Measurements from ENCODE around the gene FOXRED2.
A peak's percentile ranks its signal among the peaks of the same experiment; 100 is the strongest.

FOXRED2 gene

DNA sequence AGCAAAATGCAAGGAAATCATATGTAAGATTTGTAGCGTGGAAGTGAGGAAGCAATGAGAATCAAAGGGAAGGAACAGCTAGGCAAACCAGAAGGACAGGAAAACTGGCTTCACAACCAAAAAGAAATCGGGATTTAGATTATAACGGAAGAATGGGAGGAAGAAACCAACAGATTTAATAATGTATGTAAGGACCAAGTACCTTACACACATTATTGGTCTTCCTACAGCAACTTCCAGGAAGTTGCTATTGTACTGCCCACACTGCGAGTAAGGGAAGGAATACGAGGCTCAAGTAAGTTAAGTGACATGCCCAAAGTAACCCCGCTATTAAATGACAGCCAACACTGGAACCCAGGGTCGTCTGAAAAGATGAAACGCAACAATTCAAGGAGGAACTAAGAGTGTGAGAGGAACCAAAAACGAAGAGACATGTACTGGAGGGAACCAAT, 25.9 kb downstream of the FOXRED2 start:
- H3K4me1 ChIP-seq (ENCODE audit: insufficient read depth, insufficient read length): peaks cover 2% of the 10 kb centered on the region
- H3K4me3 ChIP-seq (ENCODE audit: insufficient read length, low read depth): peak overlapping the region; percentile 67
- TF ChIP-seq ZNF274 (IDR thresholded peaks at IDR 0.05; ENCODE audit: low read depth, low read length) (no peak), YY1 (IDR thresholded peaks at IDR 0.05; ENCODE audit: insufficient read depth, insufficient read length) (no peak), SUZ12 (IDR thresholded peaks at IDR 0.05; ENCODE audit: extremely low read depth, insufficient read depth, insufficient read length) (no peak)
- H3K36me3 ChIP-seq (ENCODE audit: insufficient read depth, insufficient read length, low read length): peaks cover 27% of the 10 kb centered on the region
- peak overlapping the region; percentile 76 for H3K9ac ChIP-seq (ENCODE audit: insufficient read length, low read depth)
- DNase-seq (ENCODE audit: low read depth, low spot score): no peak
- no peaks in the 10 kb centered on the region for H3K9me3 ChIP-seq (ENCODE audit: insufficient read depth, low read length)
- no peaks in the 10 kb centered on the region for H3K27me3 ChIP-seq (ENCODE audit: insufficient read depth, insufficient read length)

DNA sequence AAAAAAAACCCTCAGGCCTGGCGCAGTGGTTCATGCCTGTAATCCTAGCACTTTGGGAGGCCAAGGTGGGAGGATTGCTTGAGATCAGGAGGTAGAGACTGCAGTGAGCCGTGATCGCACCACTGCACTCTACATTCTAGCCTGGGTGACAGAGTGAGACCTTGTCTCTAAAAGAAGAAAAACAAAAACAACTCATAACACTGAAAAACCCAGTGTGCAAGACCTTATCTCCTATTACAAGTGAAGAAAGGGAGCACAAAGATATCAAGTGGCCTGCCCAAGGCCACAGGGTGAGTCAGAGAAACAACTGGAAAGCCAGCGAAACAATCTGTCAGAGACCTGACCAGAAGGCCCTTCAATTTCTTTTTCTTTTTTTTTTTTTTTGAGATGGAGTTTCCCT, 27.9 kb downstream of the FOXRED2 start:
- H3K4me3 ChIP-seq (ENCODE audit: insufficient read length, low read depth): no peak overlapping the region
- no peak for DNase-seq (ENCODE audit: low read depth, low spot score)
- peaks cover 3% of the 10 kb centered on the region for H3K4me1 ChIP-seq (ENCODE audit: insufficient read depth, insufficient read length)
- no peak overlapping the region for H3K9ac ChIP-seq (ENCODE audit: insufficient read length, low read depth)
- H3K36me3 ChIP-seq (ENCODE audit: insufficient read depth, insufficient read length, low read length): peaks cover 45% of the 10 kb centered on the region
- no peak for TF ChIP-seq SUZ12 (IDR thresholded peaks at IDR 0.05; ENCODE audit: extremely low read depth, insufficient read depth, insufficient read length)
- no peaks in the 10 kb centered on the region for H3K27me3 ChIP-seq (ENCODE audit: insufficient read depth, insufficient read length)
- H3K9me3 ChIP-seq (ENCODE audit: insufficient read depth, low read length): no peaks in the 10 kb centered on the region

DNA sequence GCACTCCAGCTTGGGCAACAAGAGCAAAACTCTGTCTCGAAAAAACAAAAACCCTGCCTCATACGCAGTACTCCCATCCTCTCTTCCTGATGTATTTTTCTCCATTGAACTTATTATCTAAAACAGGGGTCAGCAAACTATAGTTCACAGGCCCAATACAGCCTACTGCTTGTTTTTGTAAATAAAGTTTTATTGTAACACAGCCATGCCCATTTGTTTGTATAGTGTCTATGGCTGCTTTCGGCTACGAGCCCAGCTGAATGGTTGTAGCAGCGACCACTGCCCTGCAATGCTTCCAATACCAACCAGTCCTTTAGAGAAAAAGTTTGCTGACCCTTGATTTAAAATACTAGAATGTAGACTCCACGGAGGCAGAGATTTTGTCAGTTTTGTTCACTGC, 31.5 kb downstream of the FOXRED2 start:
- no peaks in the 10 kb centered on the region for H3K9me3 ChIP-seq (ENCODE audit: insufficient read depth, low read length)
- peaks cover 62% of the 10 kb centered on the region for H3K36me3 ChIP-seq (ENCODE audit: insufficient read depth, insufficient read length, low read length)
- DNase-seq (ENCODE audit: low read depth, low spot score): no peak
- H3K27me3 ChIP-seq (ENCODE audit: insufficient read depth, insufficient read length): no peaks in the 10 kb centered on the region
- TF ChIP-seq SUZ12 (IDR thresholded peaks at IDR 0.05; ENCODE audit: extremely low read depth, insufficient read depth, insufficient read length): no peak
- TF ChIP-seq YY1 (IDR thresholded peaks at IDR 0.05; ENCODE audit: insufficient read depth, insufficient read length): no peak
- TF ChIP-seq ZNF274 (IDR thresholded peaks at IDR 0.05; ENCODE audit: low read depth, low read length): no peak
- H3K4me1 ChIP-seq (ENCODE audit: insufficient read depth, insufficient read length): peaks cover 1% of the 10 kb centered on the region
- no peak overlapping the region for H3K4me3 ChIP-seq (ENCODE audit: insufficient read length, low read depth)
- H3K9ac ChIP-seq (ENCODE audit: insufficient read length, low read depth): no peak overlapping the region

DNA sequence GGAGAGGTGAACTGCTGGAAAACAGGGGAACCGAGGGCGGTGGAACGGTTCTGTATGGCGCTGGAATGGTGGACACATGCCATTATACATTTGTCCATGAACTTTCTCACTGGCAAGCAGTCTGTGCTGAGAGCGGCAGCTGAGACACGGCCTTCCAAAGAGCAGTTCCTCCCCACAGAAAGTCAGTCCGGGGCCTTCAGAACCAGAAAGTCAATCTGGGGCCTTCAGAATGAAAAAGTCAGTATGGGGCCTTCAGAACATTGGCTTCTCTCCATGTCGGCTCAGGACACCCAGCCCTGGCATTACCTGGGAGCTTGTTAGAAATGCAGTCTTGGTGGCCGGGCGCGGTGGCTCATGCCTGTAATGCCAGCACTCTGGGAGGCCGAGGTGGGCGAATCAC, 34.2 kb downstream of the FOXRED2 start:
- Histone ChIP-seq H3K4me3 (ENCODE audit: insufficient read length, low read depth) (no peak overlapping the region), H3K4me1 (ENCODE audit: insufficient read depth, insufficient read length) (peaks cover 4% of the 10 kb centered on the region), H3K36me3 (ENCODE audit: insufficient read depth, insufficient read length, low read length) (peaks cover 56% of the 10 kb centered on the region), H3K9me3 (ENCODE audit: insufficient read depth, low read length) (no peaks in the 10 kb centered on the region), H3K9ac (ENCODE audit: insufficient read length, low read depth) (no peak overlapping the region), H3K27me3 (ENCODE audit: insufficient read depth, insufficient read length) (no peaks in the 10 kb centered on the region)
- DNase-seq (ENCODE audit: low read depth, low spot score): no peak
- TF ChIP-seq ZNF274 (IDR thresholded peaks at IDR 0.05; ENCODE audit: low read depth, low read length) (no peak), SUZ12 (IDR thresholded peaks at IDR 0.05; ENCODE audit: extremely low read depth, insufficient read depth, insufficient read length) (no peak), YY1 (IDR thresholded peaks at IDR 0.05; ENCODE audit: insufficient read depth, insufficient read length) (no peak)

DNA sequence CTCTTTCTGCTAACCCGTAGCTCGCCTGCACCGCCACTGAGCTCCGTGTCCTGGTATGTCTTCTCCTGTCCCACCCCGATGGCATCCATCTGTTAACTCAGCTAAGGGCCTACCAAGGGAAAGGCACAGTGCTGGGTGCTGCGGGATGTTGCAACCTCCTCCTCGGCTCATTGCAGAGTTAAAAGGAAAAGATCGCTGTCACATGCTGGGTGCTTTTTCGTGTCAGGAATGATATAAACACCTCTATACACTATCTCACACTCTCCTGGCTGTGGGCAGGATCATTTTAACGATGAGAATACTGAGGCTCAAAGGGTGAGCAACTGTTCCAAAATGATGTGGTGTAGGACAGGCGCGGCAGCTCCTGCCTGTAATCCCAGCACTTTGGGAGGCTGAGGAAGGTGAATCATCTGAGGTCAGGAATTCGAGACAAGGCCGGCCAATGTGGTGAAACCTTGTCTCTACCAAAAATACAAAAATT, 35.5 kb downstream of the FOXRED2 start:
- DNase-seq (ENCODE audit: low read depth, low spot score): no peak
- Histone ChIP-seq H3K36me3 (ENCODE audit: insufficient read depth, insufficient read length, low read length) (peaks cover 61% of the 10 kb centered on the region), H3K9ac (ENCODE audit: insufficient read length, low read depth) (peak overlapping the region; percentile 32)

DNA sequence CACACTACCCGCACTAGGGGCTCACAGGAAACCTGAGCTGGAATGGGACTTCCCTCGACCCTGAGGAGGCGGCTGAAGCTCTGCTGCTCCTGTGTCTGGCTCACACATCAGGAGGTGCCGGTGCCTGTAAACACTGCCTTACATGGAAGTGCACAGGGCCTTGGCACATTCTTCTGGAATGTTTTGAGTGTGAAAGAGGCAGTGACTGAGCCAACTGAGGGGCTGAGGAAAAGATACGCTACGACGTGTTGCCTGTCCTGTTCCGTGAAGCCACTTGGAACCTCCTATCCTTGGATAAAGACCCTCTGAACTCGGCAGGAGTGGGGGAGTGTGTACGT, 35.9 kb downstream of the FOXRED2 start:
- Histone ChIP-seq H3K27me3 (ENCODE audit: insufficient read depth, insufficient read length) (no peaks in the 10 kb centered on the region), H3K36me3 (ENCODE audit: insufficient read depth, insufficient read length, low read length) (peaks cover 62% of the 10 kb centered on the region), H3K9me3 (ENCODE audit: insufficient read depth, low read length) (no peaks in the 10 kb centered on the region), H3K4me1 (ENCODE audit: insufficient read depth, insufficient read length) (peaks cover 5% of the 10 kb centered on the region), H3K4me3 (ENCODE audit: insufficient read length, low read depth) (no peak overlapping the region), H3K9ac (ENCODE audit: insufficient read length, low read depth) (no peak overlapping the region)
- DNase-seq (ENCODE audit: low read depth, low spot score): no peak
- TF ChIP-seq SUZ12 (IDR thresholded peaks at IDR 0.05; ENCODE audit: extremely low read depth, insufficient read depth, insufficient read length): no peak
- TF ChIP-seq ZNF274 (IDR thresholded peaks at IDR 0.05; ENCODE audit: low read depth, low read length): no peak
- TF ChIP-seq YY1 (IDR thresholded peaks at IDR 0.05; ENCODE audit: insufficient read depth, insufficient read length): no peak

More for the DNA sequence above, 35.5 kb downstream of the FOXRED2 start:
- Histone ChIP-seq H3K27me3 (ENCODE audit: insufficient read depth, insufficient read length) (no peaks in the 10 kb centered on the region), H3K4me1 (ENCODE audit: insufficient read depth, insufficient read length) (peaks cover 4% of the 10 kb centered on the region), H3K9me3 (ENCODE audit: insufficient read depth, low read length) (no peaks in the 10 kb centered on the region), H3K4me3 (ENCODE audit: insufficient read length, low read depth) (no peak overlapping the region)
- no peak for TF ChIP-seq ZNF274 (IDR thresholded peaks at IDR 0.05; ENCODE audit: low read depth, low read length)
- TF ChIP-seq YY1 (IDR thresholded peaks at IDR 0.05; ENCODE audit: insufficient read depth, insufficient read length): no peak
- no peak for TF ChIP-seq SUZ12 (IDR thresholded peaks at IDR 0.05; ENCODE audit: extremely low read depth, insufficient read depth, insufficient read length)

DNA sequence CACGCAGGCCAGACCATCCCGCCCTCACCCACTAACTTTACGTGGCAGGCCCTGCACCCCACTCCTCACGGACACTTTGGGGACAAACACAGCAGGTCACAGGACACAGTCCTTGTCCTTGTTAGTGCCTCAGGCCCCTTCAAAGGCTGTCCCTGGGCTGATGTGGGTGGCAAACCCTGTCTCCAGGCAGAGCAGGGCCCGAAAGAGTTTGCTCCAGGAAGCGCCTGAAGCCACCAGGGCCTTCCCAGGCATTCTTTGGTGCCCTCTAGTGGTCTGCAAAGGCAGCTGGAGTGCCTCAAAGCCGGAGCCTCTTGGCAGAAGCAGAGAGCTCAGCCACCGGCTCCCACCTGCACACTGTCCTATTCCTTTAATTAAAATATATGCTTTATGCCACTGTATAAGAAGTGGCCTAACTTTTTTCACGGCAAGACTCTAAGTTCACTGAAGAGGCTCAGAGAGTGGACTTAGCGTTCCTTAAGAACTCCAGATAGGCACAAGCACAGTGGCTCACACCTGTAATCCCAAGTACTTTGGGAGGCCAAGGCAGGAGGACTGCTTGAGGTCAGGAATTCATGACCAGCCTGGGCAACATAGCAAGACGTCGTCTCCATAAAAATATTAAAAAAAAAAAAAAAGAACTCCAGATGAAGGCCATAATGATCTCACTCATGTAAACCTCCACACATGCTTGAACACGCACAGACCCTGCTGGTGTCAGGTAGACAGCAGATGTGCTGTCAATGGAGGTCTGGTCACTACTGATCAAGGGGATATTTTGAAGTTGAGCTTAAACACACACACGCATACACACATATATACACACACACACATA, 36.5 kb downstream of the FOXRED2 start:
- no peak overlapping the region for H3K4me3 ChIP-seq (ENCODE audit: insufficient read length, low read depth)
- no peak for TF ChIP-seq SUZ12 (IDR thresholded peaks at IDR 0.05; ENCODE audit: extremely low read depth, insufficient read depth, insufficient read length)
- TF ChIP-seq ZNF274 (IDR thresholded peaks at IDR 0.05; ENCODE audit: low read depth, low read length): no peak
- no peak for TF ChIP-seq YY1 (IDR thresholded peaks at IDR 0.05; ENCODE audit: insufficient read depth, insufficient read length)
- H3K27me3 ChIP-seq (ENCODE audit: insufficient read depth, insufficient read length): no peaks in the 10 kb centered on the region
- DNase-seq (ENCODE audit: low read depth, low spot score): peak; percentile 68
- no peaks in the 10 kb centered on the region for H3K9me3 ChIP-seq (ENCODE audit: insufficient read depth, low read length)
- H3K36me3 ChIP-seq (ENCODE audit: insufficient read depth, insufficient read length, low read length): peaks cover 60% of the 10 kb centered on the region
- peaks cover 6% of the 10 kb centered on the region for H3K4me1 ChIP-seq (ENCODE audit: insufficient read depth, insufficient read length)
- H3K9ac ChIP-seq (ENCODE audit: insufficient read length, low read depth): peak overlapping the region; percentile 63

Measured in NT2/D1 (cell line).